H4 (cell line): ENCODE data around the gene RCVRN. TPM values are rescaled to one million over a fixed set of nuclear protein-coding genes. Genes with fewer than 3 reads are reported as not detected.
"Not testable (repeated sequence)": the region's sequence is repeated elsewhere in the genome, so short reads cannot be mapped to it uniquely, and the experiment has no call there.

ENCODE experiments used
- DNase-seq: peaks from one replicate; pipeline ENCODE4 v3.0.0-alpha.2; 2015; ENCODE audit warnings: low spot score
- total RNA-seq: library from RNA; depleted of rRNA; stranded (reverse); fragments of >200 nt; shearing (Covaris generic); gene quantifications from 2 replicates; pipeline ENCODE4 v1.2.3, GENCODE V29; 2014

Gene RCVRN
- total RNA-seq, 1 experiment from 2014 or later = not detected

- no peak for DNase-seq
These were observed 17.2 kb upstream of the RCVRN start for GRCh38 chr17:9922012-9922848.

- not testable (repeated sequence) for DNase-seq
These were observed 16.1 kb upstream of the RCVRN start for GRCh38 chr17:9921216-9921615.

- DNase-seq = no peak
These were observed 13.8 kb upstream of the RCVRN start for GRCh38 chr17:9918804-9919352.

GRCh38 chr17:9918352-9918751 is 13.3 kb upstream of the RCVRN start:
- DNase-seq = no peak

GRCh38 chr17:9917801-9918200 is 12.7 kb upstream of the RCVRN start:
- no peak for DNase-seq

GRCh38 chr17:9917131-9917530 is 12.1 kb upstream of the RCVRN start:
- DNase-seq = no peak

GRCh38 chr17:9916108-9916507 is 11.0 kb upstream of the RCVRN start:
- no peak for DNase-seq

GRCh38 chr17:9913476-9913875 is 8.4 kb upstream of the RCVRN start:
- DNase-seq = no peak

GRCh38 chr17:9912121-9913099 is 7.3 kb upstream of the RCVRN start:
- no peak for DNase-seq

- no peak for DNase-seq
These were observed 6.0 kb upstream of the RCVRN start for GRCh38 chr17:9911089-9911488.

- no peak for DNase-seq
These were observed 3.6 kb upstream of the RCVRN start for GRCh38 chr17:9908649-9909042.

- DNase-seq = peak; percentile 63
These were observed 3.0 kb upstream of the RCVRN start for GRCh38 chr17:9907883-9908648.

GRCh38 chr17:9907131-9907530 is 2.1 kb upstream of the RCVRN start:
- no peak for DNase-seq

GRCh38 chr17:9906616-9907015 is 1.5 kb upstream of the RCVRN start:
- no peak for DNase-seq

GRCh38 chr17:9905902-9906301 is 831 bp upstream of the RCVRN start:
- DNase-seq = peak; percentile 33

- no peak for DNase-seq
These were observed 594 bp downstream of the RCVRN start for GRCh38 chr17:9904277-9905077.

- DNase-seq = no peak
These were observed 3.0 kb downstream of the RCVRN start for GRCh38 chr17:9902120-9902519.

GRCh38 chr17:9900784-9901183 is 4.3 kb downstream of the RCVRN start:
- DNase-seq = no peak

GRCh38 chr17:9900044-9900594 is 5.0 kb downstream of the RCVRN start:
- DNase-seq = no peak

GRCh38 chr17:9899280-9900043 is 5.6 kb downstream of the RCVRN start:
- no peak for DNase-seq
